Central memory CD8-positive, alpha-beta T cell (primary cell): ENCODE results near the gene SNX17.
"Not testable (repeated sequence)": the region's sequence is repeated elsewhere in the genome, so short reads cannot be mapped to it uniquely, and the experiment has no call there.

Source experiments
- ATAC-seq: fragments of 150-1000 bp; cut with Tn5 transposase; replicated peaks from 2 replicates; pipeline ENCODE4 v1.10.0; 2022; ENCODE audit warnings: mild to moderate bottlenecking, moderate FRiP score, moderate number of reproducible peaks; ENCODE audit not compliant: poor library complexity, severe bottlenecking; ENCODE audit errors: extremely low read depth
- DNase-seq, 2 donors: peaks; one replicate each; pipeline ENCODE4 v3.0.0; 2021; ENCODE audit warnings: low spot score in 2 of 2
- H3K27ac Mint-ChIP-seq: one replicate; pipeline ENCODE4 v1.8.0; 2022; ENCODE audit warnings: low read depth, mild to moderate bottlenecking, moderate library complexity, mixed read lengths
- H3K27me3 Mint-ChIP-seq: one replicate; pipeline ENCODE4 v1.8.0; 2022; ENCODE audit warnings: mixed read lengths
- H3K36me3 Mint-ChIP-seq: one replicate; pipeline ENCODE4 v1.8.0; 2022; ENCODE audit warnings: mild to moderate bottlenecking, moderate library complexity, mixed read lengths; ENCODE audit not compliant: insufficient read depth
- H3K4me1 Mint-ChIP-seq: one replicate; pipeline ENCODE4 v1.8.0; 2022; ENCODE audit warnings: mixed read lengths
- H3K4me3 Mint-ChIP-seq: one replicate; pipeline ENCODE4 v1.8.0; 2022; ENCODE audit warnings: mild to moderate bottlenecking, moderate library complexity, mixed read lengths
- H3K9me3 Mint-ChIP-seq: one replicate; pipeline ENCODE4 v1.8.0; 2022; ENCODE audit warnings: mixed read lengths

Gene SNX17

GRCh38 chr2:27422958-27423357, 52.5 kb downstream of the SNX17 start:
- no peaks in the 10 kb centered on the region for H3K27me3 Mint-ChIP-seq
- peaks cover 2% of the 10 kb centered on the region for H3K36me3 Mint-ChIP-seq
- ATAC-seq = no peak
- H3K27ac Mint-ChIP-seq = no peak overlapping the region
- H3K4me3 Mint-ChIP-seq = no peak overlapping the region
- H3K4me1 Mint-ChIP-seq = peaks cover 5% of the 10 kb centered on the region
- no peaks in the 10 kb centered on the region for H3K9me3 Mint-ChIP-seq
- no peak for DNase-seq

DNA sequence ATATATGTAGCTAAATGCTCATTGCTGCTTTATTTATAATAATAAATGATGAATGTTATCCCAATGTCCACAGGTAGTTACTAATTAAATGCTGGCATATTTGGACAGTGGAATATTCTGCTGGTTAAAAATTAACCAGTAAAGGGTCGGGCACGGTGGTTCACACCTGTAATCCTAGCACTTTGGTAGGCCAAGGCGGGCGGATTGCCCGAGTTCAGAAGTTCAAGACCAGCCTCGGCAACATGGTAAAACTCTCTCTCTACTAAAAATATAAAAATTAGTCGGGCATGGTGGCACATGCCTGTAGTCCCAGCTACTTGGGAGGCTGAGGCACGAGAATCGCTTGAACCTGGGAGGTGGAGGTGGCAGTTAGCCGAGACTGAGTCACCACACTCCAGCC, 54.6 kb downstream of the SNX17 start:
- H3K27ac Mint-ChIP-seq, H3K27me3 Mint-ChIP-seq, H3K4me3 Mint-ChIP-seq, H3K9me3 Mint-ChIP-seq, DNase-seq, ATAC-seq: not testable (repeated sequence)
- Mint-ChIP-seq H3K36me3 (peaks cover 10% of the 10 kb centered on the region), H3K4me1 (peaks cover 22% of the 10 kb centered on the region)
